ENCODE results near the gene OTUD1. TPM values are rescaled to one million over a fixed set of nuclear protein-coding genes. Genes with fewer than 3 reads are reported as not detected.

The OTUD1 gene
- total RNA-seq, 1 donor from 2014 or later, result 31.4 TPM

DNA sequence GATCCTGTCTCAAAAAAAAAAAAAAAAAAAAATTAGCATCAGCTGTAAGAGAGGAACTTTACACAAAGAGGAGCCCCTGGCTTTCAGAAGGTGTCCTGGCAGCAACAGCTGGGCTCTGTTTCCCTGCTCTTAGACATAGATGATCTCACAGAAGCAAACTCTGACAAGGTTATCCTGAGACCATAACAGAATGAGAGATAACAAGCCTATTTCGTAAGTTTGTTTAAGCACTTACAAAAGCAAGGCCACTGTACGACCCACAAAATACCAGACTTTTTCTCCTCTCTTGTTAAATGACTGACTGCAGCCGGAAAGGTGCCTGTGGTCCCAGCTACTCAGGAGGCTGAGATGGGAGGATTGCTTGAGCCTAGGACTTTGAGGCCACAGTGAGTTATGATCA is 33.3 kb upstream of the OTUD1 start:
- Histone ChIP-seq H3K27me3 (ENCODE audit: low read depth) (no peaks in the 10 kb centered on the region), H3K36me3 (no peaks in the 10 kb centered on the region), H3K27ac (no peak overlapping the region), H3K4me1 (no peaks in the 10 kb centered on the region), H3K4me3 (no peak overlapping the region), H3K9me3 (no peaks in the 10 kb centered on the region)
- DNase-seq, result no peak
- peak in 1 of 2 donors; percentile 23 for ATAC-seq
- TF ChIP-seq, protein P1, sequence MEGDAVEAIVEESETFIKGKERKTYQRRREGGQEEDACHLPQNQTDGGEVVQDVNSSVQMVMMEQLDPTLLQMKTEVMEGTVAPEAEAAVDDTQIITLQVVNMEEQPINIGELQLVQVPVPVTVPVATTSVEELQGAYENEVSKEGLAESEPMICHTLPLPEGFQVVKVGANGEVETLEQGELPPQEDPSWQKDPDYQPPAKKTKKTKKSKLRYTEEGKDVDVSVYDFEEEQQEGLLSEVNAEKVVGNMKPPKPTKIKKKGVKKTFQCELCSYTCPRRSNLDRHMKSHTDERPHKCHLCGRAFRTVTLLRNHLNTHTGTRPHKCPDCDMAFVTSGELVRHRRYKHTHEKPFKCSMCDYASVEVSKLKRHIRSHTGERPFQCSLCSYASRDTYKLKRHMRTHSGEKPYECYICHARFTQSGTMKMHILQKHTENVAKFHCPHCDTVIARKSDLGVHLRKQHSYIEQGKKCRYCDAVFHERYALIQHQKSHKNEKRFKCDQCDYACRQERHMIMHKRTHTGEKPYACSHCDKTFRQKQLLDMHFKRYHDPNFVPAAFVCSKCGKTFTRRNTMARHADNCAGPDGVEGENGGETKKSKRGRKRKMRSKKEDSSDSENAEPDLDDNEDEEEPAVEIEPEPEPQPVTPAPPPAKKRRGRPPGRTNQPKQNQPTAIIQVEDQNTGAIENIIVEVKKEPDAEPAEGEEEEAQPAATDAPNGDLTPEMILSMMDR (IDR thresholded peaks at IDR 0.05), result no peak
- intact Hi-C loops (cut with DNase I), result no loop called here

DNA sequence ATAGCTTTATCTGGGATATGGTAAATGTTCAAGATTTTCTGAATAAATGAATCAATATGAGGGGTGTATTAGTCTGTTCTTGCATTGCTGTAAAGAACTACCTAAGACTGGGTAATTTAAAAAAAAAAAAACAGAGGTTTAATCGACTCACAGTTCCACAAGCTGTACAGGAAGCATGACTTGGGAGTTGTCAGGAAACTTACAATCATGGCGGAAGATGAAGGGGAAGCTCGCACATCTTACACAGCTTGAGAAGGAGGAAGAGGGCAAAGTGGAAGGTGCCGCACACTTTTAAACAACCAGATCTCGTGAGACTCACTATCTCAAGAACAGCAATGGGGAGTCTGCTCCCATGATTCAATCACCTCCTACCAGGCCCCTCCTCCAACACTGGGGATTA is 32.5 kb upstream of the OTUD1 start:
- intact Hi-C loops (cut with DNase I), result no loop called here
- Histone ChIP-seq H3K27ac (no peak overlapping the region), H3K9me3 (no peaks in the 10 kb centered on the region), H3K27me3 (ENCODE audit: low read depth) (no peaks in the 10 kb centered on the region), H3K4me1 (no peaks in the 10 kb centered on the region), H3K36me3 (no peaks in the 10 kb centered on the region), H3K4me3 (no peak overlapping the region)
- TF ChIP-seq, protein P1 (IDR thresholded peaks at IDR 0.05), result no peak
- DNase-seq, result no peak
- peak in 1 of 2 donors; percentile 23 for ATAC-seq

DNA sequence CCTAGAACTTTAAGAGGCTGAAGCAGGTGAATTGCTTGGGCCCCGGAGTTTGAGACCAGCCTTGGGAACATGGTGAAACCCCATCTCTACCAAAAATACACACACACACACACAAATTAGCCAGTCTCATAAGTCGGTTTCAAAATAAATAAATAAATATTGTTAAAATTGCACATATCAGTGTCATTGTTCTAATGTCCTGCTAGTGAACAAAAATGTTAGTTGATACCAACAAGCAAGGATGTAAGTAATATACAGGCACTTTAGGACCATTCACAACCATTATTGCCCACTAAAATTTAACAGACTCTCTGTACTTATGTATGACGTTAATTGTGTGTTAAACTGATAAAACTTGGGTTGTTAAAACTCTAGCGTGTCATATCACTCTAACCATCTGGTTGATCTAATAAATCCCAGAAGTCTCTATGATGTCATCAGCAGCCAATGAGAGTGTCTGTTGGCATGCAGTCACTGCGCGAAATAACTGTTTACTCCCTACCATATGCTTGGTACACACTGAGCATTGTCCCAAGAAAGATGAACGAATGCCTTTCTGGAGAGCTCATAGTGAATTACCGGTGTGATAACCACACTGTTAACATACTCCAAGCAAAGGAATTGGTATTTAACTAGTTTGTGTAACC is 30.4 kb upstream of the OTUD1 start:
- Histone ChIP-seq H3K27ac (no peak overlapping the region), H3K27me3 (ENCODE audit: low read depth) (no peaks in the 10 kb centered on the region), H3K4me1 (no peaks in the 10 kb centered on the region), H3K4me3 (no peak overlapping the region), H3K36me3 (no peaks in the 10 kb centered on the region), H3K9me3 (no peaks in the 10 kb centered on the region)
- TF ChIP-seq, protein P1 (IDR thresholded peaks at IDR 0.05), result no peak
- intact Hi-C loops (cut with DNase I), result no loop called here
- no peak for ATAC-seq
- no peak for DNase-seq

DNA sequence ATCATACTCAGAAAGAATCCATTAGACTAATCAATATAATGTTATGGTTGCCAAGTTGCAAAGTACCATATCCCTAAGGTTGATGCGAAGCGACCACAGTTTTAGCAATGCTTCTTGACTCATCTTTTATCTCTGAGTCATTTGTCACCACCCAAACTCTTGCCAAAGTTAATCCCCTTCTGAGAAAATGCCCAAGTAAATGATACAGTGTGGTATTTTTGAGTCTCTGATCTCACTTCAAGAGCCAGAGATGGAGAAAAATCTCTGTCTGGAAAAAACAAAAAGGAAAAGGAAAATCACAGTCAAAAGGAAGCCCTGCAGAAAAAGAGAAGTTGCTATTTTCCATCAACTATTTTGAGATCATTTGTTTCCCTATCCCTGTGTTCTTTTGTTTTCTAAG is 26.7 kb upstream of the OTUD1 start:
- Histone ChIP-seq H3K27me3 (ENCODE audit: low read depth) (no peaks in the 10 kb centered on the region), H3K27ac (peak overlapping the region; percentile 15), H3K36me3 (no peaks in the 10 kb centered on the region), H3K9me3 (no peaks in the 10 kb centered on the region), H3K4me3 (no peak overlapping the region), H3K4me1 (no peaks in the 10 kb centered on the region)
- DNase-seq, result no peak
- ATAC-seq, result peak in 1 of 2 donors; percentile 50
- intact Hi-C loops (cut with DNase I), result no loop called here
- TF ChIP-seq, protein P1 (IDR thresholded peaks at IDR 0.05), result no peak

DNA sequence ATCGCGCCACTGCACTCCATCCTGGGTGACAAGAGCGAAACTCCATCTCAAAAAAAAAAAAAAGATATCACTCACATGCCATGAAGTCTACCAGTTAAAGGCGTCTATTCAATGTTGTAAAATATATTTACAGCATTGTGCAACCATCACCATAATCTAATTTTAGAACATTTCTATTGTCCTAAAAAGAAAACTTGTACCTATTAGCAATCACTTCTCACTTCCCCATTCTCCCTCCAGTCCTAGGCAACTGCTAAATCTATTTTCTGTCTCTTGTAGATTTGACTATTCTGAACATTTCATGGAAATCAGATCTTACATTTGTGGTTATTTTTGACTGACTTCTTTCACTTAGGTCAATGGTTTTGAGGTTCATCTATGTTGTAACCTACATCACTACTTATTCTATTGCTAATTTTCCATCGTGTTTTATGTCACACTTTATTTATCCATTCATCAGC is 25.2 kb upstream of the OTUD1 start:
- TF ChIP-seq, protein P1 (IDR thresholded peaks at IDR 0.05), result no peak
- no peaks in the 10 kb centered on the region for H3K9me3 ChIP-seq
- no peaks in the 10 kb centered on the region for H3K4me1 ChIP-seq
- DNase-seq (no peak), ATAC-seq (peak; percentile 61 to 70)
- H3K27ac ChIP-seq, result no peak overlapping the region
- intact Hi-C loops (cut with DNase I), result no loop called here
- no peaks in the 10 kb centered on the region for H3K27me3 ChIP-seq (ENCODE audit: low read depth)
- H3K4me3 ChIP-seq, result no peak overlapping the region
- no peaks in the 10 kb centered on the region for H3K36me3 ChIP-seq
